Measurements from ENCODE around the gene LCN6. TPM values are rescaled to one million over a fixed set of nuclear protein-coding genes. Genes with fewer than 3 reads are reported as not detected.

Gene LCN6
- total and polyA plus RNA-seq, 9 of the 15 experiments (the other 6 are each of a cell fraction or from before 2014, with no cell fraction given) = 0.10 to 0.45 (median 0.37) TPM; not detected in 5

DNA sequence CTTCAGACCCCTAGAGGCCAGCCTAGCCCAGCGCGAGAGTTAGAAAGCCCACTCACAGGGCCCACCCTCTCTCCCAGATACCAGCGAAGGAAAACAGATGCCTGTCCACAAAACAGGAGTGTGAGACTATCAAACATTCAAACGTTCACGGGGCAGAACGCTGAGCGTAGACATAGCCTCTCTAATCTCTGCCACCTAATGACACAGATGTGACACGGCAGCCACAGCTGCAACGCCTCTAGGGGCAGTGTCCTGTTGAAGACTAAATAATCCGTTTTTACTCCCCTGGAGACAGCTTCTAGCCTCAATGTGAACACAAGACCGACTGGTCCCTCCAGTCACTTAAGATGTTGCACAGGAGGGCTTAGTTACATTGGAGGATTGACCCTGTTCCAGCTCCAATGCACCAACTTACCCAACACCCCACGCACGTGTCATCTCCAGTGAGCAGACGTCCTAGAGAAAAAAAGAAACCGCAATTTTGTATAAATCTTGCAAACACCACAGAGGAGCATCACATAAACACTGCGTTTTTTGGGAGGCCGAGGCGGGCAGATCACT lies 21.6 kb downstream of the LCN6 start (continued):
- TF ChIP-seq, protein P1, sequence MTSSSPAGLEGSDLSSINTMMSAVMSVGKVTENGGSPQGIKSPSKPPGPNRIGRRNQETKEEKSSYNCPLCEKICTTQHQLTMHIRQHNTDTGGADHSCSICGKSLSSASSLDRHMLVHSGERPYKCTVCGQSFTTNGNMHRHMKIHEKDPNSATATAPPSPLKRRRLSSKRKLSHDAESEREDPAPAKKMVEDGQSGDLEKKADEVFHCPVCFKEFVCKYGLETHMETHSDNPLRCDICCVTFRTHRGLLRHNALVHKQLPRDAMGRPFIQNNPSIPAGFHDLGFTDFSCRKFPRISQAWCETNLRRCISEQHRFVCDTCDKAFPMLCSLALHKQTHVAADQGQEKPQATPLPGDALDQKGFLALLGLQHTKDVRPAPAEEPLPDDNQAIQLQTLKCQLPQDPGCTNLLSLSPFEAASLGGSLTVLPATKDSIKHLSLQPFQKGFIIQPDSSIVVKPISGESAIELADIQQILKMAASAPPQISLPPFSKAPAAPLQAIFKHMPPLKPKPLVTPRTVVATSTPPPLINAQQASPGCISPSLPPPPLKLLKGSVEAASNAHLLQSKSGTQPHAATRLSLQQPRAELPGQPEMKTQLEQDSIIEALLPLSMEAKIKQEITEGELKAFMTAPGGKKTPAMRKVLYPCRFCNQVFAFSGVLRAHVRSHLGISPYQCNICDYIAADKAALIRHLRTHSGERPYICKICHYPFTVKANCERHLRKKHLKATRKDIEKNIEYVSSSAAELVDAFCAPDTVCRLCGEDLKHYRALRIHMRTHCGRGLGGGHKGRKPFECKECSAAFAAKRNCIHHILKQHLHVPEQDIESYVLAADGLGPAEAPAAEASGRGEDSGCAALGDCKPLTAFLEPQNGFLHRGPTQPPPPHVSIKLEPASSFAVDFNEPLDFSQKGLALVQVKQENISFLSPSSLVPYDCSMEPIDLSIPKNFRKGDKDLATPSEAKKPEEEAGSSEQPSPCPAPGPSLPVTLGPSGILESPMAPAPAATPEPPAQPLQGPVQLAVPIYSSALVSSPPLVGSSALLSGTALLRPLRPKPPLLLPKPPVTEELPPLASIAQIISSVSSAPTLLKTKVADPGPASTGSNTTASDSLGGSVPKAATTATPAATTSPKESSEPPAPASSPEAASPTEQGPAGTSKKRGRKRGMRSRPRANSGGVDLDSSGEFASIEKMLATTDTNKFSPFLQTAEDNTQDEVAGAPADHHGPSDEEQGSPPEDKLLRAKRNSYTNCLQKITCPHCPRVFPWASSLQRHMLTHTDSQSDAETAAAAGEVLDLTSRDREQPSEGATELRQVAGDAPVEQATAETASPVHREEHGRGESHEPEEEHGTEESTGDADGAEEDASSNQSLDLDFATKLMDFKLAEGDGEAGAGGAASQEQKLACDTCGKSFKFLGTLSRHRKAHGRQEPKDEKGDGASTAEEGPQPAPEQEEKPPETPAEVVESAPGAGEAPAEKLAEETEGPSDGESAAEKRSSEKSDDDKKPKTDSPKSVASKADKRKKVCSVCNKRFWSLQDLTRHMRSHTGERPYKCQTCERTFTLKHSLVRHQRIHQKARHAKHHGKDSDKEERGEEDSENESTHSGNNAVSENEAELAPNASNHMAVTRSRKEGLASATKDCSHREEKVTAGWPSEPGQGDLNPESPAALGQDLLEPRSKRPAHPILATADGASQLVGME (CRISPR knock-in tag; IDR thresholded peaks at IDR 0.05) = no peak
- TF ChIP-seq U2AF2 (optimal IDR thresholded peaks at IDR 0.05; ENCODE audit: low read depth, low read length) (no peak), ARID1B (IDR thresholded peaks at IDR 0.05) (0 out of 2 replicates have a peak, but pooled peaks have one; percentile 29), RAD21 (CRISPR knock-in tag; conservative IDR thresholded peaks at IDR 0.05 in 1 of 2, IDR thresholded peaks at IDR 0.05 in 1 of 2) (peak in 1 of 2 experiments; percentile 26; a peak in 1 of 4 replicates), ATF1 (CRISPR knock-in tag; IDR thresholded peaks at IDR 0.05) (no peak), ATF1 (tag; IDR thresholded peaks at IDR 0.05) (peak; percentile 63), POLR2H (tag; IDR thresholded peaks at IDR 0.05; ENCODE audit: low read depth) (no peak), TCFL5 (CRISPR knock-in tag; conservative IDR thresholded peaks at IDR 0.05) (no peak), FOXJ3 (CRISPR knock-in tag; IDR thresholded peaks at IDR 0.05) (no peak), COPS2 (conservative IDR thresholded peaks at IDR 0.05) (no peak), SMAD4 (CRISPR knock-in tag; conservative IDR thresholded peaks at IDR 0.05) (0 out of 2 replicates have a peak, but pooled peaks have one; percentile 41), SMARCC2 (IDR thresholded peaks at IDR 0.05; ENCODE audit: low read depth) (no peak), SLC30A9 (CRISPR knock-in tag; IDR thresholded peaks at IDR 0.05) (no peak), ZC3H11A (IDR thresholded peaks at IDR 0.05; ENCODE audit: low read depth, low read length) (no peak), RBM39 (optimal IDR thresholded peaks at IDR 0.05; ENCODE audit: low read depth, low read length) (peak; percentile 60), POLR2AphosphoS2 (IDR thresholded peaks at IDR 0.05; ENCODE audit: low read length) (no peak), CREB1 (IDR thresholded peaks at IDR 0.05) (no peak; the same call in 1 of the 2 replicates), CREB1 (CRISPR knock-in tag; IDR thresholded peaks at IDR 0.05) (peak; percentile 67; the same call in 1 of the 2 replicates), YBX1 (IDR thresholded peaks at IDR 0.05) (no peak)
- TF ChIP-seq, protein P2, sequence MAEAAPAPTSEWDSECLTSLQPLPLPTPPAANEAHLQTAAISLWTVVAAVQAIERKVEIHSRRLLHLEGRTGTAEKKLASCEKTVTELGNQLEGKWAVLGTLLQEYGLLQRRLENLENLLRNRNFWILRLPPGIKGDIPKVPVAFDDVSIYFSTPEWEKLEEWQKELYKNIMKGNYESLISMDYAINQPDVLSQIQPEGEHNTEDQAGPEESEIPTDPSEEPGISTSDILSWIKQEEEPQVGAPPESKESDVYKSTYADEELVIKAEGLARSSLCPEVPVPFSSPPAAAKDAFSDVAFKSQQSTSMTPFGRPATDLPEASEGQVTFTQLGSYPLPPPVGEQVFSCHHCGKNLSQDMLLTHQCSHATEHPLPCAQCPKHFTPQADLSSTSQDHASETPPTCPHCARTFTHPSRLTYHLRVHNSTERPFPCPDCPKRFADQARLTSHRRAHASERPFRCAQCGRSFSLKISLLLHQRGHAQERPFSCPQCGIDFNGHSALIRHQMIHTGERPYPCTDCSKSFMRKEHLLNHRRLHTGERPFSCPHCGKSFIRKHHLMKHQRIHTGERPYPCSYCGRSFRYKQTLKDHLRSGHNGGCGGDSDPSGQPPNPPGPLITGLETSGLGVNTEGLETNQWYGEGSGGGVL (CRISPR knock-in tag; IDR thresholded peaks at IDR 0.05) = no peak
- TF ChIP-seq, protein P3, sequence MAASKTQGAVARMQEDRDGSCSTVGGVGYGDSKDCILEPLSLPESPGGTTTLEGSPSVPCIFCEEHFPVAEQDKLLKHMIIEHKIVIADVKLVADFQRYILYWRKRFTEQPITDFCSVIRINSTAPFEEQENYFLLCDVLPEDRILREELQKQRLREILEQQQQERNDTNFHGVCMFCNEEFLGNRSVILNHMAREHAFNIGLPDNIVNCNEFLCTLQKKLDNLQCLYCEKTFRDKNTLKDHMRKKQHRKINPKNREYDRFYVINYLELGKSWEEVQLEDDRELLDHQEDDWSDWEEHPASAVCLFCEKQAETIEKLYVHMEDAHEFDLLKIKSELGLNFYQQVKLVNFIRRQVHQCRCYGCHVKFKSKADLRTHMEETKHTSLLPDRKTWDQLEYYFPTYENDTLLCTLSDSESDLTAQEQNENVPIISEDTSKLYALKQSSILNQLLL (CRISPR knock-in tag; IDR thresholded peaks at IDR 0.05; ENCODE audit: borderline replicate concordance) = no peak

All from K562 (cell line).